ENCODE measurements around the gene PCDHGA8. TPM values are rescaled to one million over a fixed set of nuclear protein-coding genes. Genes with fewer than 3 reads are reported as not detected.
A peak's percentile ranks its signal among the peaks of the same experiment; 100 is the strongest.
"Not testable (repeated sequence)": the region's sequence is repeated elsewhere in the genome, so short reads cannot be mapped to it uniquely, and the experiment has no call there.

The PCDHGA8 gene
- total RNA-seq, 3 donors from 2014 or later: not detected

- peaks cover 32% of the 10 kb centered on the region for H3K9me3 Mint-ChIP-seq
- H3K36me3 Mint-ChIP-seq (ENCODE audit: insufficient read depth): peaks cover 2% of the 10 kb centered on the region
- peaks cover 74% of the 10 kb centered on the region for H3K27me3 Mint-ChIP-seq (ENCODE audit: low read depth)
- H3K4me1 Mint-ChIP-seq (ENCODE audit: low read depth): peaks cover 7% of the 10 kb centered on the region
- no peak for ATAC-seq
- DNase-seq: no peak
- no peak overlapping the region for H3K4me3 Mint-ChIP-seq
These were observed 35.5 kb downstream of the PCDHGA8 start for GRCh38 chr5:141427783-141428426.

GRCh38 chr5:141430332-141431113 is 38.1 kb downstream of the PCDHGA8 start, which contains the start of gene PCDHGA12:
Gene PCDHGA12 (plus strand): TSS chr5:141430507. CDS start chr5:141430760, 253 bp downstream.
- H3K36me3 Mint-ChIP-seq (ENCODE audit: insufficient read depth): peaks cover 2% of the 10 kb centered on the region
- H3K4me3 Mint-ChIP-seq: peak within 1 kb of the TSS; percentile 72
- peaks cover 77% of the 10 kb centered on the region for H3K27me3 Mint-ChIP-seq (ENCODE audit: low read depth)
- DNase-seq (no peak), ATAC-seq (peak in 1 of 2 donors; percentile 70)
- peaks cover 38% of the 10 kb centered on the region for H3K9me3 Mint-ChIP-seq
- H3K4me1 Mint-ChIP-seq (ENCODE audit: low read depth): peaks cover 7% of the 10 kb centered on the region

GRCh38 chr5:141431286-141431685 is 38.9 kb downstream of the PCDHGA8 start:
- Mint-ChIP-seq H3K9me3 (peaks cover 38% of the 10 kb centered on the region), H3K4me1 (ENCODE audit: low read depth) (peaks cover 7% of the 10 kb centered on the region)
- ATAC-seq: peak in 1 of 2 donors; percentile 28

GRCh38 chr5:141432308-141432707 is 39.9 kb downstream of the PCDHGA8 start:
- ATAC-seq; H3K36me3 Mint-ChIP-seq (ENCODE audit: insufficient read depth); H3K4me1 Mint-ChIP-seq (ENCODE audit: low read depth); DNase-seq: not testable (repeated sequence)
- Mint-ChIP-seq H3K4me3 (peak overlapping the region; percentile 13), H3K9me3 (peaks cover 35% of the 10 kb centered on the region), H3K27me3 (ENCODE audit: low read depth) (peaks cover 62% of the 10 kb centered on the region)

More at GRCh38 chr5:141431286-141431685, 38.9 kb downstream of the PCDHGA8 start:
- Mint-ChIP-seq H3K27me3 (ENCODE audit: low read depth) (peaks cover 72% of the 10 kb centered on the region), H3K4me3 (peak overlapping the region; percentile 72), H3K36me3 (ENCODE audit: insufficient read depth) (peaks cover 2% of the 10 kb centered on the region)
- DNase-seq: no peak

GRCh38 chr5:141432726-141433125 is 40.3 kb downstream of the PCDHGA8 start:
- H3K9me3 Mint-ChIP-seq: peaks cover 35% of the 10 kb centered on the region
- not testable (repeated sequence) for ATAC-seq; H3K36me3 Mint-ChIP-seq (ENCODE audit: insufficient read depth); DNase-seq; H3K4me3 Mint-ChIP-seq; H3K4me1 Mint-ChIP-seq (ENCODE audit: low read depth)
- H3K27me3 Mint-ChIP-seq (ENCODE audit: low read depth): peaks cover 60% of the 10 kb centered on the region

- H3K9me3 Mint-ChIP-seq: peaks cover 29% of the 10 kb centered on the region
- ATAC-seq: no peak
- no peak overlapping the region for H3K4me3 Mint-ChIP-seq
- peaks cover 52% of the 10 kb centered on the region for H3K27me3 Mint-ChIP-seq (ENCODE audit: low read depth)
- H3K36me3 Mint-ChIP-seq (ENCODE audit: insufficient read depth): peaks cover 2% of the 10 kb centered on the region
- no peak for DNase-seq
- H3K4me1 Mint-ChIP-seq (ENCODE audit: low read depth): peaks cover 7% of the 10 kb centered on the region
These were observed 41.6 kb downstream of the PCDHGA8 start for GRCh38 chr5:141434006-141434405.

GRCh38 chr5:141437221-141437620 is 44.8 kb downstream of the PCDHGA8 start:
- H3K4me1 Mint-ChIP-seq (ENCODE audit: low read depth): no peaks in the 10 kb centered on the region
- no peak overlapping the region for H3K4me3 Mint-ChIP-seq
- ATAC-seq: no peak
- H3K27me3 Mint-ChIP-seq (ENCODE audit: low read depth): peaks cover 42% of the 10 kb centered on the region
- H3K9me3 Mint-ChIP-seq: peaks cover 13% of the 10 kb centered on the region
- no peaks in the 10 kb centered on the region for H3K36me3 Mint-ChIP-seq (ENCODE audit: insufficient read depth)
- no peak for DNase-seq

GRCh38 chr5:141439411-141440141 is 47.1 kb downstream of the PCDHGA8 start:
- Mint-ChIP-seq H3K9me3 (peaks cover 7% of the 10 kb centered on the region), H3K27me3 (ENCODE audit: low read depth) (peaks cover 30% of the 10 kb centered on the region), H3K4me3 (no peak overlapping the region), H3K36me3 (ENCODE audit: insufficient read depth) (no peaks in the 10 kb centered on the region), H3K4me1 (ENCODE audit: low read depth) (no peaks in the 10 kb centered on the region)
- DNase-seq: no peak
- no peak for ATAC-seq

GRCh38 chr5:141440341-141440740 is 47.9 kb downstream of the PCDHGA8 start:
- DNase-seq: no peak
- H3K4me1 Mint-ChIP-seq (ENCODE audit: low read depth): no peaks in the 10 kb centered on the region

GRCh38 chr5:141441571-141442170 is 49.2 kb downstream of the PCDHGA8 start:
- DNase-seq: no peak
- ATAC-seq: no peak
- Mint-ChIP-seq H3K9me3 (peaks cover 3% of the 10 kb centered on the region), H3K4me3 (no peak overlapping the region), H3K27me3 (ENCODE audit: low read depth) (peaks cover 37% of the 10 kb centered on the region), H3K36me3 (ENCODE audit: insufficient read depth) (no peaks in the 10 kb centered on the region), H3K4me1 (ENCODE audit: low read depth) (no peaks in the 10 kb centered on the region)

More at GRCh38 chr5:141440341-141440740, 47.9 kb downstream of the PCDHGA8 start:
- no peak for ATAC-seq
- Mint-ChIP-seq H3K36me3 (ENCODE audit: insufficient read depth) (no peaks in the 10 kb centered on the region), H3K4me3 (no peak overlapping the region), H3K9me3 (peaks cover 3% of the 10 kb centered on the region), H3K27me3 (ENCODE audit: low read depth) (peaks cover 33% of the 10 kb centered on the region)

Other genes with a start within 250 kb of the PCDHGA8 start
- under 1 TPM in 1 of 3 donors, not detected in 2; 0.05 TPM for gene PCDHB6, start 242.6 kb upstream of the PCDHGA8 start, total RNA-seq
- gene PCDHB7, start 220.0 kb upstream of the PCDHGA8 start, total RNA-seq: not detected
- gene PCDHB8, start 214.8 kb upstream of the PCDHGA8 start, total RNA-seq: not detected
- not detected for gene PCDHB16, start 210.2 kb upstream of the PCDHGA8 start, total RNA-seq
- gene PCDHB9, start 205.5 kb upstream of the PCDHGA8 start, total RNA-seq: not detected
- under 1 TPM in 1 of 3 donors, not detected in 2; 0.08 TPM for gene PCDHB10, start 200.3 kb upstream of the PCDHGA8 start, total RNA-seq
- not detected for gene PCDHB11, start 193.0 kb upstream of the PCDHGA8 start, total RNA-seq
- not detected for gene PCDHB12, start 183.9 kb upstream of the PCDHGA8 start, total RNA-seq
- gene PCDHB13, start 178.7 kb upstream of the PCDHGA8 start, total RNA-seq: under 1 TPM; 0.08 to 0.16 (median 0.10) TPM
- gene PCDHB14, start 169.3 kb upstream of the PCDHGA8 start, total RNA-seq: under 1 TPM in 2 of 3 donors, not detected in 1; 0.08 TPM
- gene PCDHB15, start 147.2 kb upstream of the PCDHGA8 start, total RNA-seq: under 1 TPM in 1 of 3 donors, not detected in 2; 0.08 TPM
- gene SLC25A2, start 88.6 kb upstream of the PCDHGA8 start, total RNA-seq: under 1 TPM in 1 of 3 donors, not detected in 2; 0.18 TPM
- gene TAF7, start 71.8 kb upstream of the PCDHGA8 start, total RNA-seq: 10 to 100 TPM; 64.8 to 73.8 (median 70.4) TPM
- gene PCDHGA1, start 62.1 kb upstream of the PCDHGA8 start, total RNA-seq: under 1 TPM; 0.05 to 0.11 (median 0.11) TPM
- under 1 TPM in 1 of 3 donors, not detected in 2; 0.05 TPM for gene PCDHGA2, start 53.9 kb upstream of the PCDHGA8 start, total RNA-seq
- not detected for gene PCDHGA3, start 48.8 kb upstream of the PCDHGA8 start, total RNA-seq
- gene PCDHGB1, start 42.5 kb upstream of the PCDHGA8 start, total RNA-seq: under 1 TPM in 1 of 3 donors, not detected in 2; 0.13 TPM
- gene PCDHGA4, start 37.6 kb upstream of the PCDHGA8 start, total RNA-seq: under 1 TPM; 0.08 to 0.30 (median 0.08) TPM
- gene PCDHGB2, start 32.6 kb upstream of the PCDHGA8 start, total RNA-seq: under 1 TPM; 0.13 to 0.43 (median 0.40) TPM
- under 1 TPM; 0.05 to 0.13 (median 0.08) TPM for gene PCDHGA5, start 28.5 kb upstream of the PCDHGA8 start, total RNA-seq
- under 1 TPM; 0.10 to 0.19 (median 0.13) TPM for gene PCDHGB3, start 22.4 kb upstream of the PCDHGA8 start, total RNA-seq
- gene PCDHGA6, start 18.7 kb upstream of the PCDHGA8 start, total RNA-seq: under 1 TPM; 0.13 to 0.27 (median 0.18) TPM
- under 1 TPM in 2 of 3 donors, not detected in 1; 0.08 to 0.11 TPM for gene PCDHGA7, start 9.9 kb upstream of the PCDHGA8 start, total RNA-seq
- gene PCDHGB4, start 4.9 kb upstream of the PCDHGA8 start, total RNA-seq: under 1 TPM; 0.08 to 0.22 (median 0.20) TPM
- gene PCDHGB5, start 5.3 kb downstream of the PCDHGA8 start, total RNA-seq: under 1 TPM; 0.26 to 0.91 (median 0.27) TPM
- gene PCDHGA9, start 10.1 kb downstream of the PCDHGA8 start, total RNA-seq: under 1 TPM; 0.13 to 0.18 (median 0.16) TPM
- under 1 TPM; 0.08 to 0.22 (median 0.18) TPM for gene PCDHGB6, start 15.4 kb downstream of the PCDHGA8 start, total RNA-seq
- gene PCDHGA10, start 20.4 kb downstream of the PCDHGA8 start, total RNA-seq: under 1 TPM; 0.25 to 0.68 (median 0.40) TPM
- gene PCDHGB7, start 25.0 kb downstream of the PCDHGA8 start, total RNA-seq: under 1 TPM in 1 of 3 donors, not detected in 2; 0.15 TPM
- under 1 TPM; 0.05 to 0.13 (median 0.05) TPM for gene PCDHGA11, start 28.4 kb downstream of the PCDHGA8 start, total RNA-seq
- gene PCDHGA12, start 37.9 kb downstream of the PCDHGA8 start, total RNA-seq: under 1 TPM; 0.11 to 0.24 (median 0.20) TPM
- gene PCDHGC3, start 83.3 kb downstream of the PCDHGA8 start, total RNA-seq: under 1 TPM; 0.22 to 0.55 (median 0.48) TPM
- gene PCDHGC4, start 92.4 kb downstream of the PCDHGA8 start, total RNA-seq: not detected
- not detected for gene PCDHGC5, start 96.4 kb downstream of the PCDHGA8 start, total RNA-seq
- gene DIAPH1, start 226.4 kb downstream of the PCDHGA8 start, total RNA-seq: 100 to 1,000 TPM; 243 to 289 (median 269) TPM
- 10 to 100 TPM; 66.1 to 73.8 (median 71.7) TPM for gene HDAC3, start 244.2 kb downstream of the PCDHGA8 start, total RNA-seq
- gene RELL2, start 244.4 kb downstream of the PCDHGA8 start, total RNA-seq: 10 to 100 TPM; 25.8 to 30.4 (median 29.5) TPM